Ishikawa (cell line): Measurements from ENCODE around the gene AIG1.

Experiments used
- CEBPB ChIP-seq: IDR thresholded peaks from 2 replicates; pipeline ENCODE4 v1.6.1; 2012
- CREB1 ChIP-seq: IDR thresholded peaks from 2 replicates; pipeline ENCODE4 v1.6.1; 2012; ENCODE audit warnings: low read depth
- EGR1 ChIP-seq: IDR thresholded peaks from 2 replicates; pipeline ENCODE4 v1.6.1; 2012
- EP300 ChIP-seq: IDR thresholded peaks from 2 replicates; pipeline ENCODE4 v1.6.1; 2012; ENCODE audit warnings: borderline replicate concordance
- FOXM1 ChIP-seq: IDR thresholded peaks from 2 replicates; pipeline ENCODE4 v1.6.1; 2012; ENCODE audit warnings: low read depth, borderline replicate concordance
- MAX ChIP-seq: IDR thresholded peaks from 2 replicates; pipeline ENCODE4 v1.6.1; 2012
- NFIC ChIP-seq: IDR thresholded peaks from 2 replicates; pipeline ENCODE4 v1.6.1; 2012
- RAD21 ChIP-seq: IDR thresholded peaks from 2 replicates; pipeline ENCODE4 v1.6.1; 2012; ENCODE audit warnings: low read depth
- REST ChIP-seq: IDR thresholded peaks from 2 replicates; pipeline ENCODE4 v1.6.1; 2012; ENCODE audit warnings: low read depth, mild to moderate bottlenecking
- TAF1 ChIP-seq: IDR thresholded peaks from 2 replicates; pipeline ENCODE4 v1.6.1; 2012; ENCODE audit warnings: low read depth, mild to moderate bottlenecking
- TCF12 ChIP-seq: IDR thresholded peaks from 2 replicates; pipeline ENCODE4 v1.6.1; 2012; ENCODE audit warnings: low read depth
- TEAD4 ChIP-seq: IDR thresholded peaks from 2 replicates; pipeline ENCODE4 v1.6.1; 2012
- USF1 ChIP-seq: IDR thresholded peaks from 2 replicates; pipeline ENCODE4 v1.6.1; 2012
- YY1 ChIP-seq: IDR thresholded peaks from 2 replicates; pipeline ENCODE4 v1.6.1; 2012; ENCODE audit warnings: low read depth
- ZBTB7A ChIP-seq: IDR thresholded peaks from 2 replicates; pipeline ENCODE4 v1.6.1; 2012; ENCODE audit warnings: low read depth

Gene AIG1

GRCh38 chr6:143099647-143100046 lies 39.0 kb downstream of the AIG1 start:
- TF ChIP-seq RAD21 (no peak), ZBTB7A (no peak), MAX (no peak), FOXM1 (no peak), USF1 (no peak), TCF12 (no peak), EP300 (no peak), CEBPB (no peak), TEAD4 (no peak), EGR1 (no peak), NFIC (no peak), CREB1 (no peak), TAF1 (no peak), YY1 (no peak)

- TF ChIP-seq TCF12 (no peak), TAF1 (no peak)
Observed at GRCh38 chr6:143100429-143100828, 39.7 kb downstream of the AIG1 start.

GRCh38 chr6:143103916-143104315 lies 43.2 kb downstream of the AIG1 start:
- TF ChIP-seq REST (no peak), TAF1 (no peak), YY1 (no peak), FOXM1 (no peak), EP300 (no peak), RAD21 (no peak), CREB1 (no peak), TEAD4 (no peak), USF1 (no peak), NFIC (no peak), MAX (no peak)

GRCh38 chr6:143107440-143107839 lies 46.8 kb downstream of the AIG1 start:
- TF ChIP-seq CREB1 (no peak), TEAD4 (no peak), NFIC (no peak), TAF1 (no peak), TCF12 (no peak), YY1 (no peak), EP300 (no peak), REST (no peak), EGR1 (no peak), RAD21 (no peak), FOXM1 (no peak), CEBPB (no peak), ZBTB7A (no peak), MAX (no peak), USF1 (no peak)

- no peak for TF ChIP-seq EP300
- no peak for TF ChIP-seq NFIC
- no peak for TF ChIP-seq TCF12
- TF ChIP-seq USF1 = no peak
- TF ChIP-seq MAX = no peak
- TF ChIP-seq RAD21 = no peak
- TF ChIP-seq EGR1 = no peak
- TF ChIP-seq CREB1 = no peak
- TF ChIP-seq TEAD4 = no peak
- no peak for TF ChIP-seq REST
- TF ChIP-seq ZBTB7A = no peak
- no peak for TF ChIP-seq FOXM1
- TF ChIP-seq YY1 = no peak
- no peak for TF ChIP-seq TAF1
Observed at GRCh38 chr6:143107911-143108761, 47.4 kb downstream of the AIG1 start.
